Measurements from ENCODE around the gene AMN1.

AMN1 gene

DNA sequence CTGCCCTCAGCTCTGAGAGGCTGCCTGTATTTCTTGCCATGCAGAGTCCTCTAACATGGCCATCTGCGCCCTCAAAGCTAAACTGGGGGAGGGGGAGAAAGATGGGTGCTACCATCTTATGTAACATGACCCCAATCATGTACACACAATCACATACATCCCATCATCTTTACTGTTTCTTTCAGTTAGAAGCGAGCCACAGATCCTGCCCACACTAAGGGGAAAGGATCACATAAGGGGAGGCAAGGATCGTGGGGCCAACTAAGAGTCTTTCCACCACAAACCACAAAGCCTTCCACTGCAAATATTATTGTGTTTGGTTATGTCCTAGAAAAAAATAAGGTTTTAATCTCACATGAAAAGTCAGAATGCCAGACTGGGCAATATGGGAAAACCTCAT is 11.8 kb upstream of the AMN1 start:
- DNase-seq, result no peak
- Histone ChIP-seq H2AFZ (ENCODE audit: low read length) (no peak overlapping the region), H3K4me1 (ENCODE audit: low read length) (peaks cover 5% of the 10 kb centered on the region; the same call in 1 of the 2 replicates), H4K20me1 (ENCODE audit: insufficient read depth, low read length) (no peaks in the 10 kb centered on the region), H3K27me3 (replicated peaks; ENCODE audit: insufficient read depth, low read length) (no peaks in the 10 kb centered on the region), H3K36me3 (replicated peaks; ENCODE audit: insufficient read depth, low read length) (no peaks in the 10 kb centered on the region), H3K9me2 (replicated peaks; ENCODE audit: insufficient read depth, low read length) (no peaks in the 10 kb centered on the region; the same call in 1 of the 2 replicates), H3K27ac (ENCODE audit: low read length) (no peak overlapping the region), H3F3A (ENCODE audit: insufficient read depth, low read length) (no peaks in the 10 kb centered on the region), H3K4me2 (ENCODE audit: low read depth, low read length) (no peak overlapping the region), H3K4me3 (ENCODE audit: low read length) (no peak overlapping the region), H3K79me2 (ENCODE audit: low read length) (no peaks in the 10 kb centered on the region), H3K9me3 (replicated peaks; ENCODE audit: insufficient read depth, low read length) (no peaks in the 10 kb centered on the region), H3K9ac (ENCODE audit: low read length) (no peak overlapping the region)
- no peak for TF ChIP-seq EZH2phosphoT487 (IDR thresholded peaks at IDR 0.05; ENCODE audit: low read length)
- TF ChIP-seq, protein P1, sequence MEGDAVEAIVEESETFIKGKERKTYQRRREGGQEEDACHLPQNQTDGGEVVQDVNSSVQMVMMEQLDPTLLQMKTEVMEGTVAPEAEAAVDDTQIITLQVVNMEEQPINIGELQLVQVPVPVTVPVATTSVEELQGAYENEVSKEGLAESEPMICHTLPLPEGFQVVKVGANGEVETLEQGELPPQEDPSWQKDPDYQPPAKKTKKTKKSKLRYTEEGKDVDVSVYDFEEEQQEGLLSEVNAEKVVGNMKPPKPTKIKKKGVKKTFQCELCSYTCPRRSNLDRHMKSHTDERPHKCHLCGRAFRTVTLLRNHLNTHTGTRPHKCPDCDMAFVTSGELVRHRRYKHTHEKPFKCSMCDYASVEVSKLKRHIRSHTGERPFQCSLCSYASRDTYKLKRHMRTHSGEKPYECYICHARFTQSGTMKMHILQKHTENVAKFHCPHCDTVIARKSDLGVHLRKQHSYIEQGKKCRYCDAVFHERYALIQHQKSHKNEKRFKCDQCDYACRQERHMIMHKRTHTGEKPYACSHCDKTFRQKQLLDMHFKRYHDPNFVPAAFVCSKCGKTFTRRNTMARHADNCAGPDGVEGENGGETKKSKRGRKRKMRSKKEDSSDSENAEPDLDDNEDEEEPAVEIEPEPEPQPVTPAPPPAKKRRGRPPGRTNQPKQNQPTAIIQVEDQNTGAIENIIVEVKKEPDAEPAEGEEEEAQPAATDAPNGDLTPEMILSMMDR (IDR thresholded peaks at IDR 0.05; ENCODE audit: low read length), result no peak
- TF ChIP-seq EZH2 (optimal IDR thresholded peaks at IDR 0.05; ENCODE audit: low read depth, low read length), result no peak

- Histone ChIP-seq H3K4me2 (ENCODE audit: low read depth, low read length) (no peak overlapping the region), H3F3A (ENCODE audit: insufficient read depth, low read length) (no peaks in the 10 kb centered on the region), H2AFZ (ENCODE audit: low read length) (no peak overlapping the region), H3K4me1 (ENCODE audit: low read length) (0 out of 2 replicates have a peak, but pooled peaks cover under 1% of the 10 kb centered on the region), H3K79me2 (ENCODE audit: low read length) (no peaks in the 10 kb centered on the region), H4K20me1 (ENCODE audit: insufficient read depth, low read length) (no peaks in the 10 kb centered on the region), H3K9me2 (replicated peaks; ENCODE audit: insufficient read depth, low read length) (no peaks in the 10 kb centered on the region; the same call in 1 of the 2 replicates), H3K9me3 (replicated peaks; ENCODE audit: insufficient read depth, low read length) (no peaks in the 10 kb centered on the region), H3K9ac (ENCODE audit: low read length) (no peak overlapping the region), H3K36me3 (replicated peaks; ENCODE audit: insufficient read depth, low read length) (no peaks in the 10 kb centered on the region), H3K27me3 (replicated peaks; ENCODE audit: insufficient read depth, low read length) (no peaks in the 10 kb centered on the region), H3K27ac (ENCODE audit: low read length) (no peak overlapping the region), H3K4me3 (ENCODE audit: low read length) (no peak overlapping the region)
- no peak for TF ChIP-seq EZH2phosphoT487 (IDR thresholded peaks at IDR 0.05; ENCODE audit: low read length)
- no peak for TF ChIP-seq EZH2 (optimal IDR thresholded peaks at IDR 0.05; ENCODE audit: low read depth, low read length)
- TF ChIP-seq, protein P1 (IDR thresholded peaks at IDR 0.05; ENCODE audit: low read length), result no peak
- DNase-seq, result no peak
Observed at GRCh38 chr12:31737763-31738162, 8.9 kb upstream of the AMN1 start.

GRCh38 chr12:31737345-31737744 is 8.5 kb upstream of the AMN1 start:
- H3K9ac ChIP-seq (ENCODE audit: low read length), result no peak overlapping the region
- H3K27me3 ChIP-seq (replicated peaks; ENCODE audit: insufficient read depth, low read length), result no peaks in the 10 kb centered on the region
- no peak overlapping the region for H3K4me3 ChIP-seq (ENCODE audit: low read length)
- no peaks in the 10 kb centered on the region; the same call in 1 of the 2 replicates for H3K9me2 ChIP-seq (replicated peaks; ENCODE audit: insufficient read depth, low read length)
- TF ChIP-seq EZH2 (optimal IDR thresholded peaks at IDR 0.05; ENCODE audit: low read depth, low read length) (no peak), EZH2phosphoT487 (IDR thresholded peaks at IDR 0.05; ENCODE audit: low read length) (no peak)
- TF ChIP-seq, protein P1 (IDR thresholded peaks at IDR 0.05; ENCODE audit: low read length), result no peak
- H4K20me1 ChIP-seq (ENCODE audit: insufficient read depth, low read length), result no peaks in the 10 kb centered on the region
- no peak overlapping the region for H3K27ac ChIP-seq (ENCODE audit: low read length)
- no peaks in the 10 kb centered on the region for H3K79me2 ChIP-seq (ENCODE audit: low read length)
- DNase-seq, result no peak
- H2AFZ ChIP-seq (ENCODE audit: low read length), result no peak overlapping the region
- no peaks in the 10 kb centered on the region for H3K4me1 ChIP-seq (ENCODE audit: low read length)
- H3K36me3 ChIP-seq (replicated peaks; ENCODE audit: insufficient read depth, low read length), result no peaks in the 10 kb centered on the region
- no peaks in the 10 kb centered on the region for H3K9me3 ChIP-seq (replicated peaks; ENCODE audit: insufficient read depth, low read length)
- H3K4me2 ChIP-seq (ENCODE audit: low read depth, low read length), result no peak overlapping the region
- H3F3A ChIP-seq (ENCODE audit: insufficient read depth, low read length), result no peaks in the 10 kb centered on the region
